ENCODE results near the gene SP5. TPM values are rescaled to one million over a fixed set of nuclear protein-coding genes. Genes with fewer than 3 reads are reported as not detected.

The SP5 gene
- total RNA-seq, 3 donors from 2014 or later (not counting 1 experiment from before 2014, with no cell fraction given), result not detected

DNA sequence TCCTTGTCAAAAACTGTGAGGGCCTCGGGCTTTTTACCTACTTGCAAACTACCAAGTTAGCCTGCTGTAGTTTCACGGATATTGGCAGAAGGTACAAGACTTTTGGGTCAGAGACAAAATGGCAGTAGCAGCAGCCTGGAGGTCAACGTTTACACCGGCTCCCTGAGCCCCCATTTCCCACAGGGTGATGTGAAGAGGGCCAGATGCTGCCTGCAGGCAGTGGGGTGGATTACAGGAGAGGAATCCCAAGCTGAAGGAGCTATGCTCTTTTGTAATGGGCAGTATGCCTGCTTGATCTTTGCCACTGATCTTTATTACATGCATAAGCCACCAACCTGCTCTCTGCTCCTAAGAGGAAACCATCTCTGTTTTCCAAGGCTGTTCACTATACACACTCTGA, 29.5 kb upstream of the SP5 start:
- WGBS (ENCODE audit: insufficient coverage), result 82% methylated on average over 4 of the region's 4 CpGs
- H3K4me1 Mint-ChIP-seq, result no peaks in the 10 kb centered on the region
- no peaks in the 10 kb centered on the region for H3K36me3 Mint-ChIP-seq
- H3K36me3 ChIP-seq (ENCODE audit: control insufficient read depth, insufficient read depth, low read length), result no peaks in the 10 kb centered on the region
- ATAC-seq (no peak), DNase-seq (no peak)
- no peak overlapping the region for H3K27ac Mint-ChIP-seq
- H3K9me3 Mint-ChIP-seq, result no peaks in the 10 kb centered on the region
- TF ChIP-seq, protein P1, sequence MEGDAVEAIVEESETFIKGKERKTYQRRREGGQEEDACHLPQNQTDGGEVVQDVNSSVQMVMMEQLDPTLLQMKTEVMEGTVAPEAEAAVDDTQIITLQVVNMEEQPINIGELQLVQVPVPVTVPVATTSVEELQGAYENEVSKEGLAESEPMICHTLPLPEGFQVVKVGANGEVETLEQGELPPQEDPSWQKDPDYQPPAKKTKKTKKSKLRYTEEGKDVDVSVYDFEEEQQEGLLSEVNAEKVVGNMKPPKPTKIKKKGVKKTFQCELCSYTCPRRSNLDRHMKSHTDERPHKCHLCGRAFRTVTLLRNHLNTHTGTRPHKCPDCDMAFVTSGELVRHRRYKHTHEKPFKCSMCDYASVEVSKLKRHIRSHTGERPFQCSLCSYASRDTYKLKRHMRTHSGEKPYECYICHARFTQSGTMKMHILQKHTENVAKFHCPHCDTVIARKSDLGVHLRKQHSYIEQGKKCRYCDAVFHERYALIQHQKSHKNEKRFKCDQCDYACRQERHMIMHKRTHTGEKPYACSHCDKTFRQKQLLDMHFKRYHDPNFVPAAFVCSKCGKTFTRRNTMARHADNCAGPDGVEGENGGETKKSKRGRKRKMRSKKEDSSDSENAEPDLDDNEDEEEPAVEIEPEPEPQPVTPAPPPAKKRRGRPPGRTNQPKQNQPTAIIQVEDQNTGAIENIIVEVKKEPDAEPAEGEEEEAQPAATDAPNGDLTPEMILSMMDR (IDR thresholded peaks at IDR 0.05), result no peak
- H3K27ac ChIP-seq (ENCODE audit: low read length), result no peak overlapping the region
- intact Hi-C loops (cut with micrococcal nuclease), result no loop called here
- H3K27me3 Mint-ChIP-seq (ENCODE audit: low read depth in 2 of 2), result peaks cover 10 to 23% of the 10 kb centered on the region in 2 donors
- no peak overlapping the region for H3K4me3 ChIP-seq (ENCODE audit: low read length)
- peaks cover 2% of the 10 kb centered on the region for H3K27me3 ChIP-seq (ENCODE audit: control insufficient read depth, insufficient read depth, low read length)
- no peaks in the 10 kb centered on the region for H3K4me1 ChIP-seq (ENCODE audit: control insufficient read depth, insufficient read depth, low read length)
- no peak overlapping the region for H3K4me3 Mint-ChIP-seq
- H3K9me3 ChIP-seq (ENCODE audit: control insufficient read depth, insufficient read depth, low read length), result no peaks in the 10 kb centered on the region

DNA sequence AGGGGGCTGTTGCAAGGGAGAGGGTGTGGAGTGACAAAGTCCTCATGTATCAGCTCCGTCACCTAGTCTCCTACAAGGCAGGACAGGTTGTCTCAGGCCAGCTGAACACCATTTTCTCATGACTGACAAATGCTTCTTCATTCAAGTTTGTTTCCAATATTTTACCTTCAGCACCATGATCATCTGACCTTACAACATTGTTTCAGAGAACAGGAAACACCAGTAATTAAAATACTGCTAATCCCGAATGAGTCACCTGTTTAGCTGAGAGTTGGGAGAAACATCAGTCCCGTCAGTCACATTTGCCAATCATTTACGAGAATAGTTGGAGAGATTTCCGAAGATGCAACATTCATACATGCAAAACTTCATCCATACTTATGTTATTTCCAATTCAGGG, 25.7 kb upstream of the SP5 start:
- no peak overlapping the region for H3K27ac Mint-ChIP-seq
- Histone ChIP-seq H3K27me3 (ENCODE audit: control insufficient read depth, insufficient read depth, low read length) (no peaks in the 10 kb centered on the region), H3K9me3 (ENCODE audit: control insufficient read depth, insufficient read depth, low read length) (no peaks in the 10 kb centered on the region), H3K27ac (ENCODE audit: low read length) (no peak overlapping the region), H3K4me3 (ENCODE audit: low read length) (no peak overlapping the region), H3K36me3 (ENCODE audit: control insufficient read depth, insufficient read depth, low read length) (no peaks in the 10 kb centered on the region), H3K4me1 (ENCODE audit: control insufficient read depth, insufficient read depth, low read length) (no peaks in the 10 kb centered on the region)
- 89% methylated on average over 5 of the region's 5 CpGs for WGBS (ENCODE audit: insufficient coverage)
- no peak for ATAC-seq
- no peaks in the 10 kb centered on the region for H3K36me3 Mint-ChIP-seq
- TF ChIP-seq, protein P1 (IDR thresholded peaks at IDR 0.05), result no peak
- H3K4me3 Mint-ChIP-seq, result no peak overlapping the region
- intact Hi-C loops (cut with micrococcal nuclease), result no loop called here
- no peaks in the 10 kb centered on the region for H3K9me3 Mint-ChIP-seq
- peaks cover 11 to 23% of the 10 kb centered on the region in 2 donors for H3K27me3 Mint-ChIP-seq (ENCODE audit: low read depth in 2 of 2)
- no peaks in the 10 kb centered on the region for H3K4me1 Mint-ChIP-seq
- no peak for DNase-seq

DNA sequence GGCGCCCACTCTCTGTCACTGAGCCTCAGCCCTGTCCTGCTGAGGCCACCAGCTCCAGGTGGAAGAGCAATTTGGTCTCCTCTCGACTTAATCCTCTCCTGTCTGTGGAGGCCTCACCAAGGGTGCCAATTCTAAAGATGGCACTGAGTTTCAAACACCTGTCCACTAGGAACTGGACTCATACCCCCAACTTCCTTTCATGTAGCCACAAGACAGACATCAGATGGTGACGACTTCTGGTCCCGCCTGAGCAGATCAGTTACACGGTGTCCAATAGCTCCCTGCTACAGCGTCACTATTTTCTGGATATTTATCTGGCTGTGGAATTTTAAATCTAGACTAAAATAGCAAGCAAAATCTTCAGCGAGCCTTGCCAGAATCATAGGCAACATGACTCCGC, 24.5 kb upstream of the SP5 start:
- Histone ChIP-seq H3K4me3 (ENCODE audit: low read length) (no peak overlapping the region), H3K27ac (ENCODE audit: low read length) (no peak overlapping the region), H3K4me1 (ENCODE audit: control insufficient read depth, insufficient read depth, low read length) (no peaks in the 10 kb centered on the region), H3K27me3 (ENCODE audit: control insufficient read depth, insufficient read depth, low read length) (no peaks in the 10 kb centered on the region), H3K36me3 (ENCODE audit: control insufficient read depth, insufficient read depth, low read length) (no peaks in the 10 kb centered on the region), H3K9me3 (ENCODE audit: control insufficient read depth, insufficient read depth, low read length) (no peaks in the 10 kb centered on the region)
- TF ChIP-seq, protein P1 (IDR thresholded peaks at IDR 0.05), result no peak
- ATAC-seq, result no peak
- intact Hi-C loops (cut with micrococcal nuclease), result no loop called here
- 86% methylated on average over 7 of the region's 8 CpGs for WGBS (ENCODE audit: insufficient coverage)
- Mint-ChIP-seq H3K9me3 (no peaks in the 10 kb centered on the region), H3K27me3 (ENCODE audit: low read depth in 2 of 2) (peaks cover 11 to 15% of the 10 kb centered on the region in 2 donors), H3K4me1 (no peaks in the 10 kb centered on the region), H3K27ac (no peak overlapping the region), H3K36me3 (no peaks in the 10 kb centered on the region), H3K4me3 (no peak overlapping the region)
- DNase-seq, result no peak

GRCh38 chr2:170694316-170694715, 20.8 kb upstream of the SP5 start:
- Mint-ChIP-seq H3K9me3 (no peaks in the 10 kb centered on the region), H3K27me3 (ENCODE audit: low read depth in 2 of 2) (peaks cover 7 to 14% of the 10 kb centered on the region in 2 donors), H3K36me3 (no peaks in the 10 kb centered on the region), H3K4me3 (no peak overlapping the region), H3K27ac (no peak overlapping the region), H3K4me1 (no peaks in the 10 kb centered on the region)
- ATAC-seq, result no peak
- DNase-seq, result no peak
- TF ChIP-seq, protein P1 (IDR thresholded peaks at IDR 0.05), result no peak
- H3K9me3 ChIP-seq (ENCODE audit: control insufficient read depth, insufficient read depth, low read length), result no peaks in the 10 kb centered on the region
- H3K4me3 ChIP-seq (ENCODE audit: low read length), result no peak overlapping the region
- no peaks in the 10 kb centered on the region for H3K27me3 ChIP-seq (ENCODE audit: control insufficient read depth, insufficient read depth, low read length)
- intact Hi-C loops (cut with micrococcal nuclease), result no loop called here
- no peaks in the 10 kb centered on the region for H3K36me3 ChIP-seq (ENCODE audit: control insufficient read depth, insufficient read depth, low read length)
- H3K27ac ChIP-seq (ENCODE audit: low read length), result no peak overlapping the region
- H3K4me1 ChIP-seq (ENCODE audit: control insufficient read depth, insufficient read depth, low read length), result no peaks in the 10 kb centered on the region
- 76% methylated on average over 10 of the region's 11 CpGs for WGBS (ENCODE audit: insufficient coverage)
